Heart right ventricle (tissue), 16 donors: ENCODE data around the gene RNF215. TPM values are rescaled to one million over a fixed set of nuclear protein-coding genes. Genes with fewer than 3 reads are reported as not detected.

ENCODE experiments used
- ATAC-seq, 8 donors: fragments of 200-7000 bp; cut with Tn5 transposase; one replicate each; pipeline ENCODE4 v1.9.1; 2020; ENCODE audit warnings: mild to moderate bottlenecking in 8 of 8, moderate library complexity in 8 of 8, moderate number of reproducible peaks in 1 of 8
- DNase-seq, 2 donors: peaks; one replicate each; pipeline ENCODE4 v3.0.0-alpha.2; 2020
- H3K27ac ChIP-seq, 10 donors: fragments of 200-600 bp; sonication (generic) in 2 of 10; one replicate each; pipeline versions ENCODE4 v1.5.0 to v1.8.0; 2020 to 2022; ENCODE audit warnings: mild to moderate bottlenecking in 3 of 10
- H3K27me3 ChIP-seq, 7 donors: fragments of 200-600 bp; one replicate each; pipeline ENCODE4 v1.8.0; 2021 to 2022; ENCODE audit warnings: mild to moderate bottlenecking in 2 of 7
- H3K36me3 ChIP-seq, 9 donors: fragments of 200-600 bp; sonication (generic) in 1 of 9; one replicate each; pipeline versions ENCODE4 v1.5.0 to v1.8.0; 2020 to 2022; ENCODE audit warnings: mild to moderate bottlenecking in 2 of 9
- H3K4me1 ChIP-seq, 9 donors: fragments of 200-600 bp; sonication (generic) in 1 of 9; one replicate each; pipeline versions ENCODE4 v1.5.0 to v1.8.0; 2020 to 2022; ENCODE audit warnings: mild to moderate bottlenecking in 4 of 9
- H3K4me3 ChIP-seq, 10 donors: fragments of 200-600 bp; sonication (generic) in 2 of 10; one replicate each; pipeline versions ENCODE4 v1.5.0 to v1.8.0; 2020 to 2022; ENCODE audit warnings: mild to moderate bottlenecking in 7 of 10, moderate library complexity in 2 of 10
- H3K9me3 ChIP-seq, 11 donors: fragments of 200-600 bp in 10 of 11; sonication (generic) in 2 of 11; one replicate each; pipeline versions ENCODE4 v1.5.0 to v1.8.0; 2013 to 2022; ENCODE audit warnings: mild to moderate bottlenecking in 2 of 11, control low read depth in 1 of 11, moderate library complexity in 1 of 11
- WGBS, 2 donors: extraction: QIAGEN DNeasy Blood & Tissue Kit; methylation state at CpG; one replicate each; pipeline ENCODE4 v1.1.7; 2013; ENCODE audit warnings: inconsistent platforms in 1 of 2; 5-methylcytosine and 5-hydroxymethylcytosine counted together
- intact Hi-C, 10 donors: fragments of 100-400 bp; cut with DNase I; formaldehyde crosslinking; loops; one replicate each; pipeline versions ENCODE4 v1.11.1 to v1.14.2; 2022
- polyA plus RNA-seq, 2 donors: library from polyadenylated mRNA; stranded (reverse); fragments of 200-250 nt; gene quantifications; one replicate each; pipeline ENCODE4 v1.2.3, GENCODE V29; 2013
- total RNA-seq, 10 donors: library from RNA; stranded (reverse); fragmentation: NEBNext Ultra II Directional in 3 of 10; extraction: Animal tissue kit (Norgen Biotek cat#: 25700) in 3 of 10; gene quantifications; one replicate each; pipeline versions ENCODE4 v1.2.1 to v1.2.4, GENCODE V29; 2021 to 2023
- TF ChIP-seq, protein P1 (sequence below), 9 donors: fragments of 200-600 bp; sonication (generic) in 2 of 9; IDR thresholded peaks; one replicate each; pipeline versions ENCODE4 v1.5.0 to v1.8.0; 2021 to 2022; ENCODE audit warnings: antibody characterized with exemption in 9 of 9, mild to moderate bottlenecking in 5 of 9, moderate library complexity in 1 of 9
- donor health status: Arrhythmogenic right ventricular cardiomyopathy.
- donor health status: ischemic (EF 13 %, LVEDD 7.1; RV severe dilation, severe dysfunction).
- donor health status: healthy with polysubstance abuse.
- donor health status: DM: no; HTN: yes; CAD: no.
- donor health status: DM: no; HTN: no; CAD: no.
- donor health status: ischemic (EF 25% LVEDD 6.9; RV normal size, moderate dysfunction).
- donor health status: ischemic (EF 25% LVEDD 5.7; RV mildly dilated, moderate dysfunction).
- donor health status: healthy.
- donor health status: DM: yes; HTN: yes; CAD: no.
- donor health status: Ischemic cardiomyopathy.
- donor health status: ischemic (EF 35%, LVEDD 5.7; RV mildly dilated, moderate dysfunction).
- donor health status: nonischemic (EF 11% LVEDD 7.7; RV severe dilation, severe dysfunction).
- donor health status: DM: yes; HTN: yes; CAD: no.
- donor health status: PGD.
- donor health status: ischemic (EF 29% LVEDD 5.4; RV normal size, mild dysfunction).
- donor health status: nonischemic (EF 23%, LVEDD 6.1; RV moderate dilation, normal function).

The RNF215 gene
- total and polyA plus RNA-seq, 12 donors: 3.4 to 10.5 (median 6.0) TPM

DNA sequence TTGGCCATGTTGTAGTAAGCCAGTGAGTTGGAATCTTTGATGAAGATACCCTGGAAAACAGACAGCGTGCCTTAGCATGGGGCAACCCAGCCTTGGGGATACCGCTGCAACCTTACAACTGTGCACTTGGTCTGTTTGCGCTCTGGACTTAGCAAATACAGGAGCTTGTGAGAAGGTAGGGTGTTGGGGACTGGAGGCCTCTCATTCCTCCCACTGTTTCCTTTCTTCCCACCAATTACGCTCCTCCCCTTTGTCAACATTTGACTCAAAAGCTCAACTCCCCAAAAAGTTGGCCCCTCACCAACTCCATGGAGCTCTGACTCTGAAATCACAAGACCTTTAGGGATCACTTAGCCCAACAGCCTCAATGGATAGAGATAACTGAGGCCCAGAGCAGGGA lies 52.6 kb downstream of the RNF215 start:
- ATAC-seq: no peak
- TF ChIP-seq, protein P1, sequence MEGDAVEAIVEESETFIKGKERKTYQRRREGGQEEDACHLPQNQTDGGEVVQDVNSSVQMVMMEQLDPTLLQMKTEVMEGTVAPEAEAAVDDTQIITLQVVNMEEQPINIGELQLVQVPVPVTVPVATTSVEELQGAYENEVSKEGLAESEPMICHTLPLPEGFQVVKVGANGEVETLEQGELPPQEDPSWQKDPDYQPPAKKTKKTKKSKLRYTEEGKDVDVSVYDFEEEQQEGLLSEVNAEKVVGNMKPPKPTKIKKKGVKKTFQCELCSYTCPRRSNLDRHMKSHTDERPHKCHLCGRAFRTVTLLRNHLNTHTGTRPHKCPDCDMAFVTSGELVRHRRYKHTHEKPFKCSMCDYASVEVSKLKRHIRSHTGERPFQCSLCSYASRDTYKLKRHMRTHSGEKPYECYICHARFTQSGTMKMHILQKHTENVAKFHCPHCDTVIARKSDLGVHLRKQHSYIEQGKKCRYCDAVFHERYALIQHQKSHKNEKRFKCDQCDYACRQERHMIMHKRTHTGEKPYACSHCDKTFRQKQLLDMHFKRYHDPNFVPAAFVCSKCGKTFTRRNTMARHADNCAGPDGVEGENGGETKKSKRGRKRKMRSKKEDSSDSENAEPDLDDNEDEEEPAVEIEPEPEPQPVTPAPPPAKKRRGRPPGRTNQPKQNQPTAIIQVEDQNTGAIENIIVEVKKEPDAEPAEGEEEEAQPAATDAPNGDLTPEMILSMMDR (IDR thresholded peaks at IDR 0.05): no peak
- Histone ChIP-seq H3K36me3 (peaks cover 8 to 98% (median 74%) of the 10 kb centered on the region in 9 donors), H3K27ac (no peak overlapping the region), H3K9me3 (no peaks in the 10 kb centered on the region), H3K4me3 (no peak overlapping the region), H3K27me3 (no peaks in the 10 kb centered on the region), H3K4me1 (peaks cover 0 to 30% (median 11%) of the 10 kb centered on the region in 9 donors)
- intact Hi-C loops: no loop called here
- 96 to 97% methylated on average over 4 of the region's 4 CpGs for WGBS, 2 donors
- no peak for DNase-seq

DNA sequence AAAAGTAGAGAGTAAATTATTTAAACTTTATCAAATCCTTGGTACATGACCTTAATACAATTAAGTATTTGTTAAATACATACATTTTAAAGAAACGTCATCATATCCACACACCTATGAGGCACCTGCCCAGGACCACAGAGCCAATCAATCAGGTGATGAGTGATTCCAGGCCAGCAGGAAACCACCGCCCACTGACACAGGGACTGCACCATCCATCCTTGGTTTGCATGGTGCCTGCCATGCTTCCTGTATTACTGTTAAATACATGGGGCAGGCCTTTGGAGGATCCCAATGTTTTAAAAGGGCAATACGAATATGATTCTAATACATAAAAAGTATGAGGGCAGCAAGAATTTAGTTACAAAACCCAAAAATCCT lies 53.5 kb downstream of the RNF215 start:
- TF ChIP-seq, protein P1 (IDR thresholded peaks at IDR 0.05): no peak
- H3K27ac ChIP-seq: no peak overlapping the region
- DNase-seq (no peak), ATAC-seq (no peak)
- H3K27me3 ChIP-seq: no peaks in the 10 kb centered on the region
- H3K4me3 ChIP-seq: no peak overlapping the region
- peaks cover 8 to 96% (median 65%) of the 10 kb centered on the region in 9 donors for H3K36me3 ChIP-seq
- intact Hi-C loops: no loop called here
- H3K4me1 ChIP-seq: peaks cover 0 to 23% (median 11%) of the 10 kb centered on the region in 9 donors
- WGBS, 2 donors: 94 to 97% methylated on average over 3 of the region's 3 CpGs
- no peaks in the 10 kb centered on the region for H3K9me3 ChIP-seq

DNA sequence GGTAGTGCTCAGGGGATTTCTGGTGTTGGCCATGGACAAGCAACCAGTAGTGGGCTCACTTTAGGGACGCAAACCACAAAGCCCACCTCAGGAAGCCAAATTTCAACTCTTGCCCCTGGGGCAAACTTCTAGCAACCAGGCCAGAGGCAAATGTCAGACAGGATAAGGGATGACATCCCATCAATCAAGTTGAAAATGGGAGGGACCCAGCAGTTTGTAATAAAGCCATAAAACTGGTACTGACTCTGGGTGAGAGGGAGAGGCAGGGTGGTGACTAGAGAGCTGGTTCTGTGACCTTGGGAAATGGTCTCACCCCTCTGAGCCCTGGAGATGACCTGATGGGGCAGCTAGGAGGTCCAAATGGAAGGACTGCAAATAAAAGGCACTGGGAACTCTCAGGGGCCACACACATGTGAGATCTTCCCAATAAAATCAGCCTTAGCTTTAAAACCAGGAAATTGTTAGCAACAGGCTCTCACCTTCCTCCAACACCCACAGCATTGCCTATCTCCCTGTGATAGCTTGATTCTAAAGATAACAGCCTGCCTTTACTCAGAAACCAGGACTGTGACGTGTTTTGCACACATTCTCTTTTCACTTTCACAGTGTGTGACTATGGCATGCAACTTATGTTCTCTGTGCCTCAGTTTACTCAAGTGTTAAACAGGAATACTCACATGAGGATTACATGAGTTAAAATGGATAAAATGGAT lies 54.1 kb downstream of the RNF215 start:
- H3K4me1 ChIP-seq: peaks cover 0 to 19% (median 11%) of the 10 kb centered on the region in 9 donors
- H3K9me3 ChIP-seq: no peaks in the 10 kb centered on the region
- DNase-seq (no peak), ATAC-seq (no peak)
- no peak overlapping the region for H3K4me3 ChIP-seq
- intact Hi-C loops: no loop called here
- H3K27ac ChIP-seq: no peak overlapping the region
- TF ChIP-seq, protein P1 (IDR thresholded peaks at IDR 0.05): no peak
- H3K36me3 ChIP-seq: peaks cover 5 to 91% (median 59%) of the 10 kb centered on the region in 9 donors
- H3K27me3 ChIP-seq: no peaks in the 10 kb centered on the region
- 89 to 92% methylated on average over 2 of the region's 2 CpGs for WGBS, 2 donors

DNA sequence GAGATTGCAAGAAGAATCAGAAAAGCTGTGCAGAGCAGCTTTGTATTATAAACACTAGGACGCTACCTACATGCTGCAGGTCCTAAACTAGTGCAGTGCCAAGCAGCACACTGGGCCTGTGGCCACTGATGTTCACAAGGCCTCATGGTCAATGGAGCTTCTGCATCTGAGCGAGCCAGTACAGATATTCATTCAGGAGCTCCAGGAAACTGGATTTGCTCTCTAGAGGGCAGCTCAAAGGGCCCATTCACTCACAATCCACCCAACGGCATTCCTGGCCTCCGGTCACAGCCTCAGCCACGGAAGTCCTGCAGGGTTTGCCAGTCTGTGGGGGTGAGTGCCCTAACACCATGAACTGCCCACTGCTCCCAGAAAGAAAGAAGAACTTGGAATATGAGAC lies 54.7 kb downstream of the RNF215 start:
- no peaks in the 10 kb centered on the region for H3K27me3 ChIP-seq
- ATAC-seq (no peak), DNase-seq (no peak)
- 80 to 84% methylated on average over 5 of the region's 5 CpGs for WGBS, 2 donors
- H3K4me3 ChIP-seq: no peak overlapping the region
- no peak overlapping the region for H3K27ac ChIP-seq
- intact Hi-C loops: no loop called here
- peaks cover 0 to 85% (median 53%) of the 10 kb centered on the region in 9 donors for H3K36me3 ChIP-seq
- TF ChIP-seq, protein P1 (IDR thresholded peaks at IDR 0.05): no peak
- peaks cover 0 to 13% (median 6%) of the 10 kb centered on the region in 9 donors for H3K4me1 ChIP-seq
- H3K9me3 ChIP-seq: no peaks in the 10 kb centered on the region

Other genes starting within 250 kb of the RNF215 start
- gene LIF, start 140.7 kb downstream of the RNF215 start, total RNA-seq: 1 to 10 TPM in 3 of 10 donors, under 1 TPM in 7; 0.17 to 8.8 (median 0.55) TPM
- under 1 TPM; 0.45 to 0.51 TPM for gene LIF, start 140.7 kb downstream of the RNF215 start, polyA plus RNA-seq
- 1 to 10 TPM in 1 of 10 donors, under 1 TPM in 7, not detected in 2; 0.20 to 2.8 (median 0.44) TPM for gene OSM, start 120.6 kb downstream of the RNF215 start, total RNA-seq
- gene OSM, start 120.6 kb downstream of the RNF215 start, polyA plus RNA-seq: under 1 TPM in 1 of 2 donors, not detected in 1; 0.22 TPM
- 1 to 10 TPM; 2.8 to 7.9 (median 5.4) TPM for gene CASTOR1, start 97.9 kb downstream of the RNF215 start, total RNA-seq
- 10 to 100 TPM; 13.9 to 14.7 TPM for gene CASTOR1, start 97.9 kb downstream of the RNF215 start, polyA plus RNA-seq
- gene TBC1D10A, start 60.5 kb downstream of the RNF215 start, total RNA-seq: 1 to 10 TPM; 3.2 to 7.5 (median 5.6) TPM
- 1 to 10 TPM; 6.9 to 9.5 TPM for gene TBC1D10A, start 60.5 kb downstream of the RNF215 start, polyA plus RNA-seq
- 100 to 1,000 TPM in 6 of 10 donors, 10 to 100 TPM in 4; 84.4 to 132 (median 111) TPM for gene SF3A1, start 30.5 kb downstream of the RNF215 start, total RNA-seq
- 10 to 100 TPM; 13.2 to 16.0 TPM for gene SF3A1, start 30.5 kb downstream of the RNF215 start, polyA plus RNA-seq
- gene CCDC157, start 30.4 kb downstream of the RNF215 start, total RNA-seq: 1 to 10 TPM in 3 of 10 donors, under 1 TPM in 7; 0.11 to 1.2 (median 0.85) TPM
- 1 to 10 TPM in 1 of 2 donors, under 1 TPM in 1; 0.88 to 1.2 TPM for gene CCDC157, start 30.4 kb downstream of the RNF215 start, polyA plus RNA-seq
- gene SEC14L2, start 9.6 kb upstream of the RNF215 start, total RNA-seq: 1 to 10 TPM in 2 of 10 donors, under 1 TPM in 8; 0.21 to 3.7 (median 0.78) TPM
- 1 to 10 TPM in 1 of 2 donors, under 1 TPM in 1; 0.80 to 7.6 TPM for gene SEC14L2, start 9.6 kb upstream of the RNF215 start, polyA plus RNA-seq
- 10 to 100 TPM in 7 of 10 donors, 1 to 10 TPM in 3; 5.9 to 31.0 (median 13.2) TPM for gene MTFP1, start 38.4 kb upstream of the RNF215 start, total RNA-seq
- 100 to 1,000 TPM in 1 of 2 donors, 10 to 100 TPM in 1; 50.8 to 132 TPM for gene MTFP1, start 38.4 kb upstream of the RNF215 start, polyA plus RNA-seq
- not detected for gene SEC14L3, start 84.6 kb upstream of the RNF215 start, total RNA-seq
- not detected for gene SEC14L3, start 84.6 kb upstream of the RNF215 start, polyA plus RNA-seq
- under 1 TPM in 2 of 10 donors, not detected in 8; 0.12 to 0.15 TPM for gene SEC14L4, start 118.3 kb upstream of the RNF215 start, total RNA-seq
- gene SEC14L4, start 118.3 kb upstream of the RNF215 start, polyA plus RNA-seq: not detected
- gene SEC14L6, start 159.3 kb upstream of the RNF215 start, total RNA-seq: under 1 TPM in 5 of 10 donors, not detected in 5; 0.11 to 0.37 (median 0.25) TPM
- not detected for gene SEC14L6, start 159.3 kb upstream of the RNF215 start, polyA plus RNA-seq
- gene GAL3ST1, start 187.3 kb upstream of the RNF215 start, total RNA-seq: under 1 TPM in 2 of 10 donors, not detected in 8; 0.22 to 0.28 TPM
- gene GAL3ST1, start 187.3 kb upstream of the RNF215 start, polyA plus RNA-seq: under 1 TPM; 0.29 to 0.49 TPM
- gene PES1, start 204.5 kb upstream of the RNF215 start, total RNA-seq: 10 to 100 TPM; 16.3 to 31.3 (median 24.5) TPM
- gene PES1, start 204.5 kb upstream of the RNF215 start, polyA plus RNA-seq: 10 to 100 TPM; 26.2 to 51.7 TPM
- 10 to 100 TPM in 9 of 10 donors, 1 to 10 TPM in 1; 8.9 to 46.8 (median 14.8) TPM for gene TCN2, start 219.8 kb upstream of the RNF215 start, total RNA-seq
- gene TCN2, start 219.8 kb upstream of the RNF215 start, polyA plus RNA-seq: 10 to 100 TPM; 11.7 to 17.4 TPM
- gene SLC35E4, start 248.4 kb upstream of the RNF215 start, total RNA-seq: 1 to 10 TPM; 1.8 to 6.0 (median 3.1) TPM
- 1 to 10 TPM; 3.3 to 3.8 TPM for gene SLC35E4, start 248.4 kb upstream of the RNF215 start, polyA plus RNA-seq